H1 (cell line): ENCODE data around the gene CD164. TPM values are rescaled to one million over a fixed set of nuclear protein-coding genes. Genes with fewer than 3 reads are reported as not detected.

Source experiments
- polyA plus RNA-seq, 7 experiments: library from polyadenylated mRNA; depleted of rRNA in 3 of 7; stranded (reverse) in 5 of 7; unstranded in 2 of 7; fragments of >200 nt in 5 of 7; fragments of 200-250 nt in 2 of 7; gene quantifications; 1 replicate in 5 of 7; 2 replicates in 1 of 7; 4 replicates in 1 of 7; pipeline versions ENCODE4 v1.2.1 to v1.2.3, GENCODE V29; 2011 to 2013; ENCODE audit warnings: missing spikeins in 2 of 7, mixed read lengths in 2 of 7
- total RNA-seq: library from RNA; stranded (reverse); fragmentation: NEBNext Ultra II Directional; extraction: Animal tissue kit (Norgen Biotek cat#: 25700); gene quantifications from 2 replicates; pipeline ENCODE4 v1.2.1, GENCODE V29; 2021

CD164 gene
- total and polyA plus RNA-seq, 2 of the 8 experiments (the other 6 are each of a cell fraction or from before 2014, with no cell fraction given): 69.3 to 94.3 TPM

Other genes starting within 250 kb of the CD164 start
- 1.3 and 1.5 TPM in 2 replicates for gene PPIL6, start 58.2 kb upstream of the CD164 start, total RNA-seq
- gene PPIL6, start 58.2 kb upstream of the CD164 start, polyA plus RNA-seq (2011; rRNA removed): 0.19 and 0.42 TPM in 2 replicates
- 10.5 and 11.5 TPM in 2 replicates for gene SMPD2, start 58.3 kb upstream of the CD164 start, total RNA-seq
- gene SMPD2, start 58.3 kb upstream of the CD164 start, polyA plus RNA-seq (2011; rRNA removed): 15.6 and 17.2 TPM in 2 replicates
- gene MICAL1, start 73.3 kb upstream of the CD164 start, total RNA-seq: 51.3 and 55.4 TPM in 2 replicates
- 42.5 and 61.9 TPM in 2 replicates for gene MICAL1, start 73.3 kb upstream of the CD164 start, polyA plus RNA-seq (2011; rRNA removed)
- 20.5 and 21.0 TPM in 2 replicates for gene ZBTB24, start 100.8 kb upstream of the CD164 start, total RNA-seq
- gene ZBTB24, start 100.8 kb upstream of the CD164 start, polyA plus RNA-seq (2011; rRNA removed): 5.9 and 7.5 TPM in 2 replicates